Breast epithelium (tissue), 4 donors: ENCODE data around the gene ATP1A4. TPM values are rescaled to one million over a fixed set of nuclear protein-coding genes. Genes with fewer than 3 reads are reported as not detected.
A peak's percentile ranks its signal among the peaks of the same experiment; 100 is the strongest.

ENCODE experiments used
- DNase-seq, 2 donors: peaks; one replicate each; pipeline ENCODE4 v3.0.0-alpha.2; 2019; ENCODE audit warnings: low spot score in 2 of 2
- H3K27ac ChIP-seq, 2 donors: fragments of 200-600 bp; sonication (generic) in 1 of 2; one replicate each; pipeline ENCODE4 v1.5.1; 2016 to 2019; ENCODE audit warnings: mild to moderate bottlenecking in 1 of 2
- H3K27me3 ChIP-seq, 2 donors: fragments of 200-600 bp; sonication (generic) in 1 of 2; one replicate each; pipeline versions ENCODE4 v1.5.1 to v1.6.0; 2017 to 2019; ENCODE audit warnings: control low read depth in 1 of 2, mild to moderate bottlenecking in 1 of 2
- H3K36me3 ChIP-seq: fragments of 200-600 bp; one replicate; pipeline ENCODE4 v1.5.1; 2019
- H3K4me1 ChIP-seq, 2 donors: fragments of 200-600 bp; sonication (generic); one replicate each; pipeline ENCODE4 v1.5.1; 2016 to 2019; ENCODE audit warnings: control low read depth in 1 of 2
- H3K4me3 ChIP-seq, 3 donors: fragments of 200-600 bp; sonication (generic); 1 replicate in 2 of 3; 2 replicates in 1 of 3; pipeline ENCODE4 v1.5.1; 2016 to 2019; ENCODE audit warnings: mild to moderate bottlenecking in 3 of 3, moderate library complexity in 2 of 3
- H3K9me3 ChIP-seq, 2 donors: fragments of 200-600 bp; sonication (generic) in 1 of 2; one replicate each; pipeline ENCODE4 v1.5.1; 2016 to 2019; ENCODE audit warnings: control low read depth in 1 of 2
- CTCF ChIP-seq, 3 donors: fragments of 450-650 bp; IDR thresholded peaks; one replicate each; pipeline ENCODE4 v1.5.1; 2016 to 2017; ENCODE audit warnings: antibody characterized with exemption in 3 of 3, mild to moderate bottlenecking in 3 of 3, moderate library complexity in 3 of 3
- POLR2A ChIP-seq: fragments of 450-650 bp; IDR thresholded peaks from one replicate; pipeline ENCODE4 v1.6.1; 2016; ENCODE audit warnings: antibody characterized with exemption, mild to moderate bottlenecking, moderate library complexity
- POLR2AphosphoS5 ChIP-seq, 3 donors: sonication (generic); formaldehyde crosslinking; IDR thresholded peaks; one replicate each; pipeline ENCODE4 v1.6.1; 2017; ENCODE audit warnings: antibody characterized with exemption in 3 of 3
- intact Hi-C: fragments of 100-400 bp; cut with DNase I; formaldehyde crosslinking; loops from one replicate; pipeline ENCODE4 v1.15.1; 2023; ENCODE audit warnings: low total_unique reads
- total RNA-seq, 3 donors: library from RNA; depleted of rRNA; stranded (reverse); fragments of >200 nt; gene quantifications; one replicate each; pipeline ENCODE4 v1.1.0, GENCODE V29; 2016

Gene ATP1A4
- total RNA-seq, 3 donors from 2014 or later, result 4.5 TPM; not detected in 2

- peaks cover 5 to 6% of the 10 kb centered on the region in 2 donors for H3K4me1 ChIP-seq
- H3K36me3 ChIP-seq, result no peaks in the 10 kb centered on the region
- DNase-seq, result no peak
- intact Hi-C loops, result no loop called here
- no peaks in the 10 kb centered on the region for H3K9me3 ChIP-seq
- H3K27me3 ChIP-seq, result no peaks in the 10 kb centered on the region
- TF ChIP-seq CTCF (IDR thresholded peaks at IDR 0.05) (no peak), POLR2AphosphoS5 (IDR thresholded peaks at IDR 0.05) (no peak), POLR2A (no peak)
- no peak overlapping the region for H3K27ac ChIP-seq
- H3K4me3 ChIP-seq, result no peak overlapping the region
These were observed 49.4 kb downstream of the ATP1A4 start for GRCh38 chr1:160200786-160201185.

DNA sequence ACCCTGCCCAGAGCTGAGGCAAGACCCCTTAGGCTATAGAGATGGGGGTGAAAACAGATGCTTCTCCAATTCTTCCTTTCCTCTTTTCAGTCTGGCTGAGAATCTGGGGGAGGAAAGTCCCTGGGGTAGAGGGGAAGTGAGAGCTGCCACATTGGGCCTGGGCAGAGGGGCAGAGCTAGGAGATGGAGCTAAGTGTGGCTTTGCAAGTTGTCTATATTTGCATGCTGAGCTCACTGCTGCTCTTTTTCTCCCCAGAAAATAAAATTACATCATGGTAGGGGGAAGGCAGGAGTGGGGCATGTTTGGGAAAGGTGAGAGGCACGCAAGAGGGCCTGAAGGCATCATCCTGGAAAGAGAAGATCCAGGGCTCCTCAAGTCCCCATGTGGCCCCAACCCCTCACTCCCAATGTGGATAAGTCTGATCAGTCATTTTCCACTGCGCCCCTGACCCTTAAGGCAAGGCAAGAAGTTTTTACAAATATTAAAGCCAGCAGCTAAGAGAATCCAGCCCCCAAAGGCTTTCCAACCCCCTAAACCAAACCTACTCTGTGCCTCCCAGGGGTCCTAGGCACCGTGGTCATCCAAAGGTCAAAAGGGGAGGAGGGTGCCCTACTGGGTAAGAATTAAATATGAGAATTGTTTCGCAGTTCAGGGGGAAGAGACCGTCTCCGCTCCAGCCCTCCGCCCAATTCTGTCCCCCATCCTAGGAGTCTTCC lies 53.3 kb downstream of the ATP1A4 start:
- peak overlapping the region; percentile 88 to 96 (median 95) for H3K4me3 ChIP-seq
- H3K9me3 ChIP-seq, result no peaks in the 10 kb centered on the region
- peaks cover 10 to 22% of the 10 kb centered on the region in 2 donors for H3K4me1 ChIP-seq
- DNase-seq, result no peak
- no peaks in the 10 kb centered on the region for H3K27me3 ChIP-seq
- TF ChIP-seq CTCF (IDR thresholded peaks at IDR 0.05), result no peak
- no peak for TF ChIP-seq POLR2A
- TF ChIP-seq POLR2AphosphoS5 (IDR thresholded peaks at IDR 0.05), result no peak
- no peaks in the 10 kb centered on the region for H3K36me3 ChIP-seq
- H3K27ac ChIP-seq, result peak overlapping the region; percentile 95 to 96
- intact Hi-C loops, result no loop called here

- H3K9me3 ChIP-seq, result no peaks in the 10 kb centered on the region
- DNase-seq, result peak; percentile 61 to 73
- no peaks in the 10 kb centered on the region for H3K36me3 ChIP-seq
- H3K4me3 ChIP-seq, result peak within 1 kb of the TSS; percentile 88 to 96 (median 95)
- H3K27me3 ChIP-seq, result no peaks in the 10 kb centered on the region
- intact Hi-C loops, result no loop called here
- H3K4me1 ChIP-seq, result peaks cover 14 to 26% of the 10 kb centered on the region in 2 donors
- no peak for TF ChIP-seq POLR2A
- no peak for TF ChIP-seq CTCF (IDR thresholded peaks at IDR 0.05)
- peak in 2 of 3 donors; percentile 32 to 65 for TF ChIP-seq POLR2AphosphoS5 (IDR thresholded peaks at IDR 0.05)
- peak within 1 kb of the TSS; percentile 95 to 96 for H3K27ac ChIP-seq
These were observed 54.0 kb downstream of the ATP1A4 start, which contains the start of gene PEA15 for GRCh38 chr1:160205242-160206035. Gene PEA15, plus strand, starts transcription at chr1:160205384. Its CDS starts 6,161 bp downstream, at chr1:160211545.

GRCh38 chr1:160206036-160206389 lies 54.6 kb downstream of the ATP1A4 start:
- TF ChIP-seq CTCF (IDR thresholded peaks at IDR 0.05) (no peak), POLR2AphosphoS5 (IDR thresholded peaks at IDR 0.05) (peak in 1 of 3 donors; percentile 22)
- intact Hi-C loops, result no loop called here
- Histone ChIP-seq H3K9me3 (no peaks in the 10 kb centered on the region), H3K4me3 (peak overlapping the region; percentile 88 to 96 (median 95)), H3K27ac (peak overlapping the region; percentile 95 to 96), H3K4me1 (peaks cover 14 to 26% of the 10 kb centered on the region in 2 donors), H3K27me3 (no peaks in the 10 kb centered on the region), H3K36me3 (no peaks in the 10 kb centered on the region)
- DNase-seq, result peak in 1 of 2 donors; percentile 40
